Tibial nerve (tissue), 4 donors: ENCODE results near the gene SELENBP1. TPM values are rescaled to one million over a fixed set of nuclear protein-coding genes. Genes with fewer than 3 reads are reported as not detected.

ENCODE experiments used
- DNase-seq, 2 donors: peaks; one replicate each; pipeline ENCODE4 v3.0.0-alpha.2; 2019; ENCODE audit warnings: low spot score in 2 of 2
- H3K27ac ChIP-seq, 4 donors: fragments of 200-600 bp; sonication (generic) in 3 of 4; one replicate each; pipeline ENCODE4 v1.5.1; 2017 to 2019; ENCODE audit warnings: mild to moderate bottlenecking in 1 of 4
- H3K27me3 ChIP-seq, 2 donors: fragments of 200-600 bp; sonication (generic) in 1 of 2; one replicate each; pipeline versions ENCODE4 v1.5.1 to v1.6.0; 2017 to 2019
- H3K36me3 ChIP-seq, 3 donors: fragments of 200-600 bp; sonication (generic); one replicate each; pipeline ENCODE4 v1.5.1; 2018 to 2019
- H3K4me1 ChIP-seq, 4 donors: fragments of 200-600 bp; sonication (generic) in 3 of 4; one replicate each; pipeline ENCODE4 v1.5.1; 2017 to 2019
- H3K4me3 ChIP-seq, 4 donors: fragments of 200-600 bp; sonication (generic) in 3 of 4; one replicate each; pipeline ENCODE4 v1.5.1; 2017 to 2019; ENCODE audit warnings: mild to moderate bottlenecking in 1 of 4, moderate library complexity in 1 of 4
- H3K9me3 ChIP-seq, 4 donors: fragments of 200-600 bp; sonication (generic) in 3 of 4; one replicate each; pipeline ENCODE4 v1.5.1; 2017 to 2019
- EP300 ChIP-seq, 2 donors: sonication (generic); formaldehyde crosslinking; IDR thresholded peaks; one replicate each; pipeline ENCODE4 v1.6.1; 2017; ENCODE audit warnings: antibody characterized with exemption in 2 of 2, mild to moderate bottlenecking in 1 of 2
- POLR2A ChIP-seq, 2 donors: fragments of 450-650 bp; IDR thresholded peaks; one replicate each; pipeline ENCODE4 v1.6.1; 2017; ENCODE audit warnings: antibody characterized with exemption in 2 of 2, mild to moderate bottlenecking in 2 of 2, moderate library complexity in 2 of 2
- WGBS, 2 donors: methylation state at CpG; one replicate each; pipeline ENCODE4 v1.1.5; 2018; 5-methylcytosine and 5-hydroxymethylcytosine counted together
- total RNA-seq, 4 donors: library from RNA; depleted of rRNA; stranded (reverse); fragments of >200 nt; gene quantifications; one replicate each; pipeline ENCODE4 v1.1.0, GENCODE V29; 2016
- TF ChIP-seq, protein P1 (sequence below), 5 experiments: fragments of 200-600 bp in 3 of 5; fragments of 450-650 bp in 2 of 5; sonication (generic) in 3 of 5; IDR thresholded peaks; one replicate each; pipeline ENCODE4 v1.5.1; 2016 to 2019; ENCODE audit warnings: antibody characterized with exemption in 5 of 5, mild to moderate bottlenecking in 3 of 5, moderate library complexity in 2 of 5

The SELENBP1 gene
- total RNA-seq, 4 donors from 2014 or later: 65.7 to 159 (median 130) TPM

DNA sequence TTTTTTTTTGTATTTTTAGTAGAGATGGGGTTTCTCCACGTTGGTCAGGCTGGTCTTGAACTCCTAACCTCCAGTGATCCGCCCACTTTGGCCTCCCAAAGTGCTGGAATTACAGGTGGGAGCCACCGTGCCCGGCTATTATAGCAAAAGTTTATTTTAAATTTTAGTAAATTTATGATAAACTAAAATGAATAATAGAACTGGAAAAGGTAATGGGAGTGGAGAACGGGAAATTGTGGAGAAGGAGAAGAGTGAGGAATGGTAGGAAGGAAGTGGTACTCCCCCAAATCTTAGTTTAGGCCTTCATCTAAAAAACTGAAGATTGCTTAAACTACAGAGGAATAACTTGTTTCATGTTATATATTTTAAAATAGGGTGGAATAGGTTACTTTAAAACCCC, 37.7 kb downstream of the SELENBP1 start:
- Histone ChIP-seq H3K4me1 (no peaks in the 10 kb centered on the region), H3K27ac (no peak overlapping the region), H3K4me3 (no peak overlapping the region), H3K27me3 (no peaks in the 10 kb centered on the region), H3K9me3 (no peaks in the 10 kb centered on the region), H3K36me3 (no peaks in the 10 kb centered on the region)
- TF ChIP-seq EP300 (IDR thresholded peaks at IDR 0.05) (no peak), POLR2A (IDR thresholded peaks at IDR 0.05) (no peak)
- TF ChIP-seq, protein P1, sequence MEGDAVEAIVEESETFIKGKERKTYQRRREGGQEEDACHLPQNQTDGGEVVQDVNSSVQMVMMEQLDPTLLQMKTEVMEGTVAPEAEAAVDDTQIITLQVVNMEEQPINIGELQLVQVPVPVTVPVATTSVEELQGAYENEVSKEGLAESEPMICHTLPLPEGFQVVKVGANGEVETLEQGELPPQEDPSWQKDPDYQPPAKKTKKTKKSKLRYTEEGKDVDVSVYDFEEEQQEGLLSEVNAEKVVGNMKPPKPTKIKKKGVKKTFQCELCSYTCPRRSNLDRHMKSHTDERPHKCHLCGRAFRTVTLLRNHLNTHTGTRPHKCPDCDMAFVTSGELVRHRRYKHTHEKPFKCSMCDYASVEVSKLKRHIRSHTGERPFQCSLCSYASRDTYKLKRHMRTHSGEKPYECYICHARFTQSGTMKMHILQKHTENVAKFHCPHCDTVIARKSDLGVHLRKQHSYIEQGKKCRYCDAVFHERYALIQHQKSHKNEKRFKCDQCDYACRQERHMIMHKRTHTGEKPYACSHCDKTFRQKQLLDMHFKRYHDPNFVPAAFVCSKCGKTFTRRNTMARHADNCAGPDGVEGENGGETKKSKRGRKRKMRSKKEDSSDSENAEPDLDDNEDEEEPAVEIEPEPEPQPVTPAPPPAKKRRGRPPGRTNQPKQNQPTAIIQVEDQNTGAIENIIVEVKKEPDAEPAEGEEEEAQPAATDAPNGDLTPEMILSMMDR (IDR thresholded peaks at IDR 0.05): no peak
- WGBS, 2 donors: 85 to 86% methylated on average over 5 of the region's 5 CpGs
- DNase-seq: no peak

DNA sequence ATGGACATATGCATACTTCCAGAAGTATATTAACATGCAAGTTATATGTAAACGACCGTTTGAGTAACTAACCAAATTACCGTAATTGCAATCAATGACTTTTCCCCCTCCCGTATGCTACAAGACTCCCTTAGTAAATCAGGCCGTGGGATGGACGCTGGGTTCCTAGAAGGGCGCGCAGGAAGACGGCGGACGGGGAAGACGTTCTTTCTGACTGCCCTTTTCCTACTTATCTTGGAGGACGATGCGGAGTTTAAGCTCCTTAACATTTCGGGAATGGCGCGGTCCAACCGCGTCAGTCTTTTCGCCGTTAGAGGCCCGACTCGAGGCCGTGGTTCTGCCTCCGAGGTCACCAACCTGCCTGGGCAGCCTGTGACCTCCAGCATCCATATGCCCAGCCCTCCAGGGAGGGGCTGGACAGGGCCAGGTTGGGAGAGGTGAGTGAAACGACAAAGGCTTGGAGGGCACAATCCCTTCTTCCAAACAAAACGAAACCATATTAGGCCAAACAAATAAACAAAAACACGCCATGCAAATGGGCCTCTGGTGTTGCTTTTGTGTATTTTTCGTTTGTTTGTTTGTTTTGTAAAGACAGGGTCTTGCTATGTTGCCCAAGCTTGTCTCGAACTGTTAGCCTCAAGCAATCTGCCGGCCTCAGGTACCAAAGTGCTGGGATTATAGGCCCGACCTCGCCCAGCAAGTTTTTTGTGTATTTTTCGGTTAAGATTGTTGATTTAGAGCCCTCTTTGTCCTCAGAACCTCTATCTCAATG, 44.4 kb downstream of the SELENBP1 start:
- Histone ChIP-seq H3K4me3 (peak overlapping the region; percentile 74 to 90 (median 82)), H3K9me3 (no peaks in the 10 kb centered on the region), H3K4me1 (peaks cover 0 to 41% (median 19%) of the 10 kb centered on the region in 4 donors), H3K27ac (peak overlapping the region; percentile 86 to 96 (median 92)), H3K36me3 (peaks cover 0 to 29% (median 0%) of the 10 kb centered on the region in 3 donors), H3K27me3 (no peaks in the 10 kb centered on the region)
- TF ChIP-seq, protein P1 (IDR thresholded peaks at IDR 0.05): no peak
- TF ChIP-seq POLR2A (IDR thresholded peaks at IDR 0.05) (no peak), EP300 (IDR thresholded peaks at IDR 0.05) (no peak)
- WGBS, 2 donors: 18 to 19% methylated on average over 34 of the region's 34 CpGs
- no peak for DNase-seq

DNA sequence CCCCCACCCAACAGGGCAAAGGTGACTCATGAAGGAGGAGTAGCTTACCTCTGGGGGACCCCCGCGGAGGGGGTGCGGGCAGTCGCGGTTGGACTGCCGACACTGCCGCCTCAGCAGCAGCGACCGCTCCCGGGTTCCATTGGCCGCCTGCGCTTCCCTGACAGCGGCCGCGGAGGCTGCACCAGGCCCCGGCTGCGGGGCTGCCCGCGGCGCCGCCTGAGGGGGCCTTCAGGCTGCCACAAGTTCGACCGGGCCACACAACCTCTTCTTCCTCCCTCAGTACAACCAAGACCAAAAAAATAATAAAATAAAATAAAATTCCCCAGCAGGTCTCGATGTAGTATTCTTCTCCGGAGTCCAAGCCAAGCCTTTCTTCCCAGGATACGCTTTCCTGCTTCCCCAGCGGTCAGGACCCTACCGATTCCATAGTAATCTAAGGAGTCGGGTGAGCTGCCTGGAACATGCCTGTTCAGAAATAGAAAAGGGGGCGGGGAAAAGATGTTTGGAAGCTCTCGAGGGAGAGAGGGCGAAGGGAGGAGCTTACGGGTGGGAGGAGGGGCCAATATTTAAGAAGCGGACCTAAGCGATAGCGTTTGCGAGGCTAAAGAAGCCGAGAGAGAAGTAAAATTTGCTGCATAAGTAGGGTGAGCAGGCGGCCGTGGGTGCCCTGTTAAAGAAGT, 45.1 kb downstream of the SELENBP1 start, which contains the start of gene PI4KB:
TSS of gene PI4KB (minus strand) at position 194 of the 680 bp plus-strand sequence. CDS start 10,935 bp downstream, outside the sequence.
- Histone ChIP-seq H3K27me3 (no peaks in the 10 kb centered on the region), H3K36me3 (peaks cover 0 to 36% (median 0%) of the 10 kb centered on the region in 3 donors), H3K9me3 (no peaks in the 10 kb centered on the region), H3K4me1 (peaks cover 0 to 47% (median 19%) of the 10 kb centered on the region in 4 donors), H3K27ac (peak within 1 kb of the TSS; percentile 86 to 96 (median 92)), H3K4me3 (peak within 1 kb of the TSS; percentile 74 to 90 (median 82))
- 0% methylated on average over 40 of the region's 40 CpGs for WGBS, 2 donors
- DNase-seq: peak; percentile 87 to 96
- TF ChIP-seq EP300 (IDR thresholded peaks at IDR 0.05) (peak; percentile 67 to 87), POLR2A (IDR thresholded peaks at IDR 0.05) (peak; percentile 53 to 73)
- TF ChIP-seq, protein P1 (IDR thresholded peaks at IDR 0.05): peak in 2 of 5 experiments; percentile 22 to 31

DNA sequence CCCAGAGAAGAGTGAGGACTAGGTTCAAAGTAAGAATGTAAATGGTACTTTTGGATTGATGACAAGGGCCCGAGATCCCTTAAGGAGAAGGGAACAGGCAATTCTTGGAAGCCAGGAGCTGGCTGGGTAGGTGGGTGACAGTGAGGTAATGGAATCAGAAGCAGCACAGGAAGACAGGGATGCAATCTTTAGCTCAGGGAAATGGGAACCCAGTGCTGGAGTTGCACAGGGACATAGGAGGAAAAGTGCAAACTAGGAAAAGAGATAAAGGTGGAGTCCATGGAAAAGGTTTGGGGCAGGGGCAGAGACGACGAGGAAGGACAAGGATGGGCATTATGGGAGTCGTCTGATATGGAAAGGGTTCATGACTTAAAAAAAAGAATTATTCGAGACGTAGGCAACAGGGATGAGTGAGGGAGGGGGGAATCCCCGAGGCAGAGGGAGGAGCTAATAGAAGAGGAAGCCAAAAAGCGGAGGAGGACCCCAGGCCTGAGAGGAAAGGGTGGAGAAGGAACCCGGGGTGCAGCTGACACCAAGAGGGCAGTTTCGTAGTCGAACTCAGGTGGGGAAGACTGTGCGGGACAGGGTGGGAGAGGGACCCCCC, 45.8 kb downstream of the SELENBP1 start:
- peak in 1 of 2 donors; percentile 42 for DNase-seq
- Histone ChIP-seq H3K27ac (peak overlapping the region; percentile 86 to 96 (median 92)), H3K27me3 (no peaks in the 10 kb centered on the region), H3K36me3 (peaks cover 0 to 42% (median 0%) of the 10 kb centered on the region in 3 donors), H3K9me3 (no peaks in the 10 kb centered on the region), H3K4me1 (peaks cover 0 to 53% (median 19%) of the 10 kb centered on the region in 4 donors), H3K4me3 (peak overlapping the region; percentile 74 to 90 (median 82))
- 1% methylated on average over 12 of the region's 12 CpGs for WGBS, 2 donors
- TF ChIP-seq, protein P1 (IDR thresholded peaks at IDR 0.05): no peak
- no peak for TF ChIP-seq POLR2A (IDR thresholded peaks at IDR 0.05)
- no peak for TF ChIP-seq EP300 (IDR thresholded peaks at IDR 0.05)
